ENCODE measurements around the gene HIRIP3. TPM values are rescaled to one million over a fixed set of nuclear protein-coding genes. Genes with fewer than 3 reads are reported as not detected.

Gene HIRIP3
- total and polyA plus RNA-seq, 2 donors (not counting 3 experiments of a cell fraction or from before 2014, with no cell fraction given): 6.7 to 8.6 TPM

DNA sequence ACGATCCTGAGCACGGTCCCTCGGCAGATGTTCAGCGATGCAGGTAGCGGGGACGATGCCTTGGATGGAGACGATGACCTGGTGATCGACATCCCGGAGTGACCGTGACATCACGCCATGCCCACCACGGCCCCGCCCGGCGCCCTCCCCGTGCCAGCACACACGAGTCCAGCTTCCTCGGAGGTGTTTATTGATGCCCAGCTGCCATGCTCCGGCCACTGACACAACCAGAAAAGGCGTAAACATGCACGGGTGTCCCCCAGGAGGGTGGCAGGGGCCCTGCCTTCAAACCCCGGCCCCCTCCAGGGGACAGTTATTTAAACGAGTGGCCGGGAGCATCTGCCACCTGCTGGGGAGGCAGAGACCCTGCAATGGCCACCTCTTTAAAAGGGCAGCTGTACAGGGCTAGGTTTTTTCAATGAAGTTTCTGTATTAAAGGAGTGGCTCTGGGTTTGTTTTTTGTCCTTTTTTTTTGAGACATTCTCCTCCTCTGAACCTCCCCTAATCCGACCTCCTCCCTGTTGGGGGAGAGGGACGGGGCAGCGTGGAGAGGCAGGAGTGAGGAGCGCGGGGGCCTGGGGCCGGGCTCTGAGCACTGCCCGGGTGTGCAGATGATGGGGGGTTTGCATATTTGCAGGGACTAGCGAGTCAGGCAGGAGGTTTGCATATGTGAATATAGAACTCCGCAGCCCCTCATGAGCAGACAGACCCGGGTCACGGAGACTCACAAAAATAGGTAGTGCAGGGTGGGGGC is 10.1 kb upstream of the HIRIP3 start:
- H3K9me1 ChIP-seq (replicated peaks; ENCODE audit: control insufficient read depth, extremely low read depth, insufficient read depth, low read length): no peaks in the 10 kb centered on the region
- TSS peak; percentile 37 for BruUV-seq (replicated peaks)
- ChIA-PET POLR2A (no interaction called here), CTCF (interaction anchor here (0.5 to 3.8 kb wide), 27 partner anchors 8 to 314 kb away, joined by 3 to 26 read pairs (median 4); partner anchors contain the start of genes ASPHD1, PAGR1, TAOK2 and TMEM219)
- dilution Hi-C loops (cut with MboI; ENCODE audit: extremely low pct_ligation_motif_present, low sequenced_read_pairs) (no loop called here), intact Hi-C loops (cut with micrococcal nuclease) (loop anchor here (1.0 kb wide), 1 partner anchor 9 kb away; the partner anchor contains the start of gene INO80E)
- H4K20me1 ChIP-seq (replicated peaks; ENCODE audit: control insufficient read depth, extremely low read depth, insufficient read depth, low read length): no peaks in the 10 kb centered on the region
- H3K4me2 ChIP-seq (ENCODE audit: insufficient read depth, low read length): no peak overlapping the region
- no peak overlapping the region for H3K4me3 ChIP-seq (replicated peaks in 1 of 3; ENCODE audit: insufficient read depth in 1 of 3, low read depth in 1 of 3, low read length in 3 of 3)
- H3K27ac ChIP-seq (ENCODE audit: insufficient read depth, low read depth, low read length): no peak overlapping the region
- peak; percentile 11 for DNase-seq (ENCODE audit: low read depth, low spot score)
- H2AFZ ChIP-seq (ENCODE audit: low read depth, low read length): no peak overlapping the region
- H3K79me2 ChIP-seq (ENCODE audit: control insufficient read depth, insufficient read depth, low read length): no peaks in the 10 kb centered on the region
- no peaks in the 10 kb centered on the region for H3K4me1 ChIP-seq (ENCODE audit: control insufficient read depth, extremely low read depth, insufficient read depth, low read length)
- H3K9ac ChIP-seq (replicated peaks; ENCODE audit: extremely low read depth, insufficient read depth, low read length): no peak overlapping the region
- no peaks in the 10 kb centered on the region for H3K9me3 ChIP-seq (replicated peaks; ENCODE audit: control insufficient read depth, insufficient read depth, low read length)
- TF ChIP-seq GATA2 (IDR thresholded peaks at IDR 0.05; ENCODE audit: insufficient read depth, insufficient read length, low read depth, low read length): no peak
- peak; percentile 73 to 88 for TF ChIP-seq CTCF (IDR thresholded peaks at IDR 0.05; ENCODE audit: extremely low read depth in 1 of 2, insufficient read depth in 1 of 2, low read depth in 1 of 2, low read length in 2 of 2)
- H3K36me3 ChIP-seq (ENCODE audit: control insufficient read depth in 2 of 2, extremely low read depth in 1 of 2, insufficient read depth in 2 of 2, low read length in 2 of 2): peaks cover 0 to 5% of the 10 kb centered on the region in 2 experiments
- peak; percentile 55 for FAIRE-seq
- peaks cover 9 to 12% of the 10 kb centered on the region in 2 experiments for H3K27me3 ChIP-seq (ENCODE audit: control insufficient read depth in 2 of 2, insufficient read depth in 2 of 2, low read length in 2 of 2)

GRCh38 chr16:30004811-30005242 is 9.4 kb upstream of the HIRIP3 start:
- Histone ChIP-seq H3K27ac (ENCODE audit: insufficient read depth, low read depth, low read length) (no peak overlapping the region), H3K36me3 (ENCODE audit: control insufficient read depth in 2 of 2, extremely low read depth in 1 of 2, insufficient read depth in 2 of 2, low read length in 2 of 2) (peaks cover 0 to 7% of the 10 kb centered on the region in 2 experiments), H3K27me3 (ENCODE audit: control insufficient read depth in 2 of 2, insufficient read depth in 2 of 2, low read length in 2 of 2) (peaks cover 2 to 5% of the 10 kb centered on the region in 2 experiments), H4K20me1 (replicated peaks; ENCODE audit: control insufficient read depth, extremely low read depth, insufficient read depth, low read length) (no peaks in the 10 kb centered on the region), H3K4me3 (replicated peaks in 1 of 3; ENCODE audit: insufficient read depth in 1 of 3, low read depth in 1 of 3, low read length in 3 of 3) (no peak overlapping the region), H3K9me1 (replicated peaks; ENCODE audit: control insufficient read depth, extremely low read depth, insufficient read depth, low read length) (no peaks in the 10 kb centered on the region), H3K9ac (replicated peaks; ENCODE audit: extremely low read depth, insufficient read depth, low read length) (no peak overlapping the region), H3K4me1 (ENCODE audit: control insufficient read depth, extremely low read depth, insufficient read depth, low read length) (no peaks in the 10 kb centered on the region), H3K4me2 (ENCODE audit: insufficient read depth, low read length) (no peak overlapping the region), H3K79me2 (ENCODE audit: control insufficient read depth, insufficient read depth, low read length) (no peaks in the 10 kb centered on the region), H3K9me3 (replicated peaks; ENCODE audit: control insufficient read depth, insufficient read depth, low read length) (no peaks in the 10 kb centered on the region), H2AFZ (ENCODE audit: low read depth, low read length) (no peak overlapping the region)
- FAIRE-seq: no peak
- intact Hi-C loops (cut with micrococcal nuclease) (loop anchor here (1.0 kb wide), 1 partner anchor 9 kb away; the partner anchor contains the start of gene INO80E), dilution Hi-C loops (cut with MboI; ENCODE audit: extremely low pct_ligation_motif_present, low sequenced_read_pairs) (no loop called here)
- no peak for DNase-seq (ENCODE audit: low read depth, low spot score)
- ChIA-PET POLR2A (no interaction called here), CTCF (interaction anchor here (0.6 to 3.8 kb wide), 9 partner anchors 10 to 305 kb away, joined by 3 to 26 read pairs (median 10); partner anchors contain the start of genes ASPHD1 and TMEM219)
- TF ChIP-seq EZH2 (IDR thresholded peaks at IDR 0.05; ENCODE audit: borderline replicate concordance, low read depth, low read length, severe bottlenecking) (no peak), CTCF (IDR thresholded peaks at IDR 0.05; ENCODE audit: extremely low read depth in 1 of 2, insufficient read depth in 1 of 2, low read depth in 1 of 2, low read length in 2 of 2) (no peak), GATA2 (IDR thresholded peaks at IDR 0.05; ENCODE audit: insufficient read depth, insufficient read length, low read depth, low read length) (no peak), MAX (IDR thresholded peaks at IDR 0.05; ENCODE audit: insufficient read depth, insufficient read length) (no peak), FOS (IDR thresholded peaks at IDR 0.05; ENCODE audit: borderline replicate concordance, insufficient read depth, low read length) (no peak), POLR2AphosphoS5 (IDR thresholded peaks at IDR 0.05; ENCODE audit: insufficient read depth, low read depth, low read length) (no peak), MYC (IDR thresholded peaks at IDR 0.05; ENCODE audit: low read depth, low read length) (no peak), JUN (IDR thresholded peaks at IDR 0.05; ENCODE audit: borderline replicate concordance, insufficient read depth, insufficient read length, low read depth) (no peak), POLR2A (IDR thresholded peaks at IDR 0.05; ENCODE audit: low read depth, low read length) (no peak)
- BruUV-seq (replicated peaks): no TSS peak
